A673 (cell line): ENCODE measurements around the gene ZNF681.

Source experiments
- EZH2 ChIP-seq: fragments of 200-600 bp; sonication (generic); IDR thresholded peaks from 2 replicates; pipeline ENCODE4 v1.6.1; 2017; ENCODE audit warnings: borderline replicate concordance, low read depth, mild to moderate bottlenecking, mixed read lengths, antibody characterized with exemption, low read length; ENCODE audit not compliant: poor library complexity, severe bottlenecking
- TF ChIP-seq, protein P1 (sequence below): fragments of 300-800, 200-600 bp; sonication (generic); conservative IDR thresholded peaks from 2 replicates; pipeline ENCODE4 v1.5.1; 2017; ENCODE audit warnings: low read depth, mild to moderate bottlenecking, antibody characterized with exemption, low read length, moderate library complexity, mixed read lengths

GRCh38 chr19:23718802-23719201 lies 39.9 kb downstream of the ZNF681 start:
- TF ChIP-seq, protein P1, sequence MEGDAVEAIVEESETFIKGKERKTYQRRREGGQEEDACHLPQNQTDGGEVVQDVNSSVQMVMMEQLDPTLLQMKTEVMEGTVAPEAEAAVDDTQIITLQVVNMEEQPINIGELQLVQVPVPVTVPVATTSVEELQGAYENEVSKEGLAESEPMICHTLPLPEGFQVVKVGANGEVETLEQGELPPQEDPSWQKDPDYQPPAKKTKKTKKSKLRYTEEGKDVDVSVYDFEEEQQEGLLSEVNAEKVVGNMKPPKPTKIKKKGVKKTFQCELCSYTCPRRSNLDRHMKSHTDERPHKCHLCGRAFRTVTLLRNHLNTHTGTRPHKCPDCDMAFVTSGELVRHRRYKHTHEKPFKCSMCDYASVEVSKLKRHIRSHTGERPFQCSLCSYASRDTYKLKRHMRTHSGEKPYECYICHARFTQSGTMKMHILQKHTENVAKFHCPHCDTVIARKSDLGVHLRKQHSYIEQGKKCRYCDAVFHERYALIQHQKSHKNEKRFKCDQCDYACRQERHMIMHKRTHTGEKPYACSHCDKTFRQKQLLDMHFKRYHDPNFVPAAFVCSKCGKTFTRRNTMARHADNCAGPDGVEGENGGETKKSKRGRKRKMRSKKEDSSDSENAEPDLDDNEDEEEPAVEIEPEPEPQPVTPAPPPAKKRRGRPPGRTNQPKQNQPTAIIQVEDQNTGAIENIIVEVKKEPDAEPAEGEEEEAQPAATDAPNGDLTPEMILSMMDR = no peak
- no peak for TF ChIP-seq EZH2
